Liver (tissue), 9 donors: ENCODE measurements around the gene SEMA4G. TPM values are rescaled to one million over a fixed set of nuclear protein-coding genes. Genes with fewer than 3 reads are reported as not detected.

Experiments
- DNase-seq: peaks from one replicate; pipeline ENCODE4 v3.0.0-alpha.2; 2017; ENCODE audit warnings: low spot score
- H3K27ac ChIP-seq, 2 donors: one replicate each; pipeline ENCODE4 v1.7.0; 2013; ENCODE audit warnings: inconsistent platforms in 2 of 2, low read length in 2 of 2, control low read depth in 1 of 2, low read depth in 1 of 2, mild to moderate bottlenecking in 1 of 2
- H3K27me3 ChIP-seq, 4 donors: one replicate each; pipeline versions ENCODE4 v1.6.1 to v1.7.0; 2013; ENCODE audit warnings: low read length in 3 of 4, inconsistent platforms in 1 of 4, mild to moderate bottlenecking in 1 of 4, moderate library complexity in 1 of 4; ENCODE audit not compliant: control insufficient read depth in 4 of 4, insufficient read depth in 4 of 4
- H3K36me3 ChIP-seq, 4 donors: one replicate each; pipeline versions ENCODE4 v1.6.1 to v1.7.0; 2013; ENCODE audit warnings: low read length in 3 of 4, mild to moderate bottlenecking in 3 of 4, low read depth in 1 of 4, moderate library complexity in 1 of 4; ENCODE audit not compliant: control insufficient read depth in 4 of 4, insufficient read depth in 3 of 4
- H3K4me1 ChIP-seq, 4 donors: one replicate each; pipeline versions ENCODE4 v1.6.1 to v1.7.0; 2013; ENCODE audit warnings: low read length in 3 of 4, mild to moderate bottlenecking in 3 of 4, moderate library complexity in 1 of 4; ENCODE audit not compliant: control insufficient read depth in 4 of 4, insufficient read depth in 4 of 4
- H3K4me3 ChIP-seq, 3 donors: one replicate each; pipeline versions ENCODE4 v1.6.1 to v1.7.0; 2013; ENCODE audit warnings: low read length in 3 of 3, control low read depth in 1 of 3, low read depth in 1 of 3, mild to moderate bottlenecking in 1 of 3
- H3K9ac ChIP-seq, 2 donors: one replicate each; pipeline ENCODE4 v1.7.0; 2013; ENCODE audit warnings: low read length in 2 of 2, mild to moderate bottlenecking in 2 of 2, moderate library complexity in 2 of 2, control low read depth in 1 of 2, low read depth in 1 of 2
- H3K9me3 ChIP-seq, 4 donors: one replicate each; pipeline versions ENCODE4 v1.6.1 to v1.7.0; 2013; ENCODE audit warnings: low read length in 3 of 4; ENCODE audit not compliant: control insufficient read depth in 4 of 4
- ATF3 ChIP-seq: IDR thresholded peaks from 2 replicates; pipeline ENCODE4 v1.6.1; 2016; ENCODE audit warnings: antibody characterized with exemption
- CTCF ChIP-seq: fragments of 150-350 bp; IDR thresholded peaks from 2 replicates; pipeline ENCODE4 v1.5.1; 2017; ENCODE audit warnings: improper control_type of control experiment, low read depth, low read length; ENCODE audit not compliant: missing input control
- EGR1 ChIP-seq, 2 donors: IDR thresholded peaks; 2 replicates each; pipeline ENCODE4 v1.6.1; 2016 to 2018; ENCODE audit warnings: antibody characterized with exemption in 2 of 2, low read depth in 2 of 2
- FOXA1 ChIP-seq: IDR thresholded peaks from 2 replicates; pipeline ENCODE4 v1.6.1; 2016; ENCODE audit warnings: antibody characterized with exemption
- FOXA2 ChIP-seq: IDR thresholded peaks from 2 replicates; pipeline ENCODE4 v1.6.1; 2016; ENCODE audit warnings: antibody characterized with exemption
- GABPA ChIP-seq, 2 donors: IDR thresholded peaks in 1 of 2; conservative IDR thresholded peaks in 1 of 2; 2 replicates each; pipeline ENCODE4 v1.6.1; 2016; ENCODE audit warnings: antibody characterized with exemption in 2 of 2, mild to moderate bottlenecking in 1 of 2, moderate library complexity in 1 of 2
- HNF4A ChIP-seq, 2 donors: conservative IDR thresholded peaks; 2 replicates each; pipeline ENCODE4 v1.6.1; 2016; ENCODE audit warnings: antibody characterized with exemption in 2 of 2, mild to moderate bottlenecking in 2 of 2
- HNF4G ChIP-seq: IDR thresholded peaks from 2 replicates; pipeline ENCODE4 v1.6.1; 2016; ENCODE audit warnings: antibody characterized with exemption
- JUND ChIP-seq, 2 donors: IDR thresholded peaks; 2 replicates each; pipeline ENCODE4 v1.6.1; 2016; ENCODE audit warnings: antibody characterized with exemption in 2 of 2
- MAX ChIP-seq: IDR thresholded peaks from 2 replicates; pipeline ENCODE4 v1.6.1; 2016; ENCODE audit warnings: antibody characterized with exemption
- NR2F2 ChIP-seq: IDR thresholded peaks from 2 replicates; pipeline ENCODE4 v1.6.1; 2016; ENCODE audit warnings: antibody characterized with exemption
- RAD21 ChIP-seq, 2 donors: IDR thresholded peaks; 2 replicates each; pipeline ENCODE4 v1.6.1; 2016; ENCODE audit warnings: antibody characterized with exemption in 2 of 2, mild to moderate bottlenecking in 2 of 2
- REST ChIP-seq: IDR thresholded peaks from 2 replicates; pipeline ENCODE4 v1.6.1; 2016; ENCODE audit warnings: antibody characterized with exemption, mild to moderate bottlenecking
- RXRA ChIP-seq, 2 donors: IDR thresholded peaks; 2 replicates each; pipeline ENCODE4 v1.6.1; 2017 to 2018; ENCODE audit warnings: antibody characterized with exemption in 2 of 2, mild to moderate bottlenecking in 1 of 2
- SP1 ChIP-seq: IDR thresholded peaks from 2 replicates; pipeline ENCODE4 v1.6.1; 2018; ENCODE audit warnings: antibody characterized with exemption, mild to moderate bottlenecking
- TAF1 ChIP-seq: conservative IDR thresholded peaks from 2 replicates; pipeline ENCODE4 v1.6.1; 2016; ENCODE audit warnings: antibody characterized with exemption, mild to moderate bottlenecking
- YY1 ChIP-seq: IDR thresholded peaks from 2 replicates; pipeline ENCODE4 v1.6.1; 2016; ENCODE audit warnings: antibody characterized with exemption, mild to moderate bottlenecking
- ZBTB33 ChIP-seq: IDR thresholded peaks from 2 replicates; pipeline ENCODE4 v1.6.1; 2016; ENCODE audit warnings: antibody characterized with exemption
- WGBS: extraction: QIAGEN DNeasy Blood & Tissue Kit; methylation state at CpG from one replicate; pipeline ENCODE4 v1.1.7; 2013; 5-methylcytosine and 5-hydroxymethylcytosine counted together
- polyA plus RNA-seq, 2 donors: library from polyadenylated mRNA; stranded (reverse) in 1 of 2; unstranded in 1 of 2; fragments of 200-250 nt in 1 of 2; fragments of >200 nt in 1 of 2; fragmentation: Nextera tagmentation in 1 of 2; extraction: Ambion mirVana in 1 of 2; gene quantifications; one replicate each; pipeline versions ENCODE4 v1.2.1 to v1.2.3, GENCODE V29; 2013 to 2015
- total RNA-seq, 2 donors: library from RNA; depleted of rRNA; stranded (reverse); fragments of >200 nt; gene quantifications; one replicate each; pipeline ENCODE4 v1.2.3, GENCODE V29; 2014
- donor health status: healthy.
- donor health status: healthy.
- donor health status: healthy.
- donor health status: healthy.
- donor health status: healthy.

The SEMA4G gene
- total and polyA plus RNA-seq, 4 donors = 13.9 to 56.0 (median 30.2) TPM

- Histone ChIP-seq H3K9me3 (no peaks in the 10 kb centered on the region), H3K4me3 (no peak overlapping the region), H3K36me3 (peaks cover 0 to 14% (median under 1%) of the 10 kb centered on the region in 4 donors), H3K4me1 (peaks cover 0 to 3% (median 0%) of the 10 kb centered on the region in 4 donors), H3K9ac (no peak overlapping the region), H3K27ac (no peak overlapping the region), H3K27me3 (no peaks in the 10 kb centered on the region)
- 99% methylated on average over 4 of the region's 4 CpGs for WGBS
- TF ChIP-seq JUND (IDR thresholded peaks at IDR 0.05) (no peak), FOXA2 (no peak), ZBTB33 (no peak), HNF4A (conservative IDR thresholded peaks at IDR 0.05) (no peak), HNF4G (no peak), YY1 (no peak), ATF3 (no peak), REST (no peak), EGR1 (IDR thresholded peaks at IDR 0.05; ENCODE audit: low read depth in 2 of 2) (no peak), NR2F2 (no peak), RXRA (IDR thresholded peaks at IDR 0.05) (no peak), TAF1 (no peak), CTCF (no peak), GABPA (IDR thresholded peaks at IDR 0.05 in 1 of 2, conservative IDR thresholded peaks at IDR 0.05 in 1 of 2) (no peak), FOXA1 (no peak), SP1 (no peak), RAD21 (IDR thresholded peaks at IDR 0.05) (no peak), MAX (no peak)
- DNase-seq = no peak
These were observed 36.7 kb downstream of the SEMA4G start for GRCh38 chr10:101005869-101006567.
